DOHH2 (cell line): ENCODE data around the gene NCAN.
A peak's percentile ranks its signal among the peaks of the same experiment; 100 is the strongest.
"Not testable (repeated sequence)": the region's sequence is repeated elsewhere in the genome, so short reads cannot be mapped to it uniquely, and the experiment has no call there.

Experiments used
- H3F3A ChIP-seq: fragments of 200-600 bp; sonication (generic), shearing (Covaris generic); 2 replicates; pipeline ENCODE4 v1.6.0; 2016; ENCODE audit warnings: antibody characterized with exemption, mild to moderate bottlenecking; ENCODE audit not compliant: control insufficient read depth, insufficient read depth
- H3K27ac ChIP-seq: fragments of 200-600 bp; sonication (generic); 2 replicates; pipeline ENCODE4 v1.5.1; 2014; ENCODE audit warnings: low read depth, mild to moderate bottlenecking, low read length, moderate library complexity
- H3K27me3 ChIP-seq: fragments of 200-600 bp; sonication (generic); 2 replicates; pipeline ENCODE4 v1.6.1; 2014; ENCODE audit warnings: mild to moderate bottlenecking, low read length, mixed read lengths; ENCODE audit not compliant: control insufficient read depth
- H3K36me3 ChIP-seq: fragments of 200-600 bp; sonication (generic); 2 replicates; pipeline ENCODE4 v1.6.1; 2014; ENCODE audit warnings: mild to moderate bottlenecking, low read length, moderate library complexity, mixed read lengths; ENCODE audit not compliant: control insufficient read depth
- H3K4me1 ChIP-seq: fragments of 200-600 bp; sonication (generic); 2 replicates; pipeline ENCODE4 v1.6.1; 2014; ENCODE audit warnings: mild to moderate bottlenecking, low read length, mixed read lengths; ENCODE audit not compliant: control insufficient read depth
- H3K4me2 ChIP-seq: fragments of 200-600 bp; sonication (generic); 2 replicates; pipeline ENCODE4 v1.6.0; 2014; ENCODE audit warnings: mild to moderate bottlenecking, low read length, moderate library complexity
- H3K4me3 ChIP-seq: fragments of 200-600 bp; sonication (generic); 2 replicates; pipeline ENCODE4 v1.5.1; 2014; ENCODE audit warnings: mild to moderate bottlenecking, low read length, mixed read lengths
- H3K79me2 ChIP-seq: fragments of 200-600 bp; sonication (generic); 2 replicates; pipeline ENCODE4 v1.6.1; 2014; ENCODE audit warnings: mild to moderate bottlenecking, low read length, mixed read lengths; ENCODE audit not compliant: control insufficient read depth
- H3K9me2 ChIP-seq: fragments of 200-600 bp; sonication (generic); replicated peaks from 2 replicates; pipeline ENCODE4 v1.6.1; 2014; ENCODE audit warnings: mild to moderate bottlenecking, low read length, mixed read lengths; ENCODE audit not compliant: control insufficient read depth
- H3K9me3 ChIP-seq: fragments of 200-600 bp; sonication (generic); 2 replicates; pipeline ENCODE4 v1.6.1; 2014; ENCODE audit warnings: antibody characterized with exemption, low read length, mixed read lengths; ENCODE audit not compliant: control insufficient read depth, insufficient read depth
- H4K20me1 ChIP-seq: fragments of 200-600 bp; sonication (generic); 2 replicates; pipeline ENCODE4 v1.6.0; 2014; ENCODE audit warnings: low read depth, mild to moderate bottlenecking, antibody characterized with exemption, low read length, moderate library complexity; ENCODE audit not compliant: control insufficient read depth, insufficient read depth
- EZH2phosphoT487 ChIP-seq: fragments of 200-600 bp; sonication (generic); IDR thresholded peaks from 2 replicates; pipeline ENCODE4 v1.6.1; 2017; ENCODE audit warnings: borderline replicate concordance, mild to moderate bottlenecking, antibody characterized with exemption, low read length, moderate library complexity, mixed read lengths
- TF ChIP-seq, protein P1 (sequence below): fragments of 200-600 bp; sonication (generic); IDR thresholded peaks from one replicate; pipeline ENCODE4 v1.5.1; 2014; ENCODE audit warnings: antibody characterized with exemption, mild to moderate bottlenecking, low read depth, low read length; ENCODE audit not compliant: poor library complexity, severe bottlenecking

NCAN gene

DNA sequence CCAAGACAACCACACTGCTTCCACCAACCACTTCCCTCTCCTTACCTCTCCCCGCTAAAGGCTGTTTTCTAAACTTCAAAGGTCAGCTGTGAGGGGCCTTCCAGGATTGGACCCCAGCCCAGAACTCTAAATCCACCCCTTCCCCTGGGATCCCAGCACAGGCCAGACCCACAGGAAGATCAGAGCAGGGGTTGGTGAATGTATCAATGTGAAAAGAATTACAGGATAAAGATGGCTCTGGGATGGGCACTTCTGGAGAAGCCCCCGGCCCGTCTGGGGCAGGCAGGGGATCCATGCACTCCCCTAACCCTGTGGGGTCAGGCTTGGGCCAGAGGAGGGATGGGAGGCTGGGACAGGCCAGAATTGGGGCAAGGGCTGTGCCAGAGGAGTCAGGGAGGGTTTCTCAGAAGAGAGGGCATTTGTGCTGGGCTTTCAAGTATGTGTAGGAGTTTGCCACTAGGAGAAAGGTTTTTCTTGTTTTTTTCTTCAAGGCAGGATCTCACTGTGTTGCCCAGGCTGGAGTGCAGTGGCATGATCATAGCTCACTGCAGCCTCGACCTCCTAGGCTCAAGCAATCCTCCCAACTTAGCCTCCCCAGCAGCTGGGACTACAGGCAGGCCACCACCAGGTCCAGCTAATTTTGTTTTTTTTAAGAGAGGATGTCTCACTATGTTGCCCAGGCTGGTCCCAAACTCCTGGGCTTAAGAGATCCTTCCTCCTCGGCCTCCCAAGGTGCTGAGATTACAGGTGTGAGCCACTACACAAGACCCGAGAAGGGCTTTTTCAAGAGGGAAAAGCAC lies 40.7 kb upstream of the NCAN start:
- Histone ChIP-seq H3K4me3 (peak overlapping the region; percentile 96), H3K4me1 (peaks cover 61% of the 10 kb centered on the region), H3K9me3 (no peaks in the 10 kb centered on the region), H3K4me2 (peak overlapping the region; percentile 91), H4K20me1 (peaks cover 2% of the 10 kb centered on the region; the same call in 1 of the 2 replicates), H3F3A (peaks cover 17% of the 10 kb centered on the region), H3K27ac (peak overlapping the region; percentile 97), H3K36me3 (peaks cover 37% of the 10 kb centered on the region), H3K79me2 (peaks cover 58% of the 10 kb centered on the region), H3K9me2 (no peaks in the 10 kb centered on the region), H3K27me3 (no peaks in the 10 kb centered on the region)
- TF ChIP-seq, protein P1, sequence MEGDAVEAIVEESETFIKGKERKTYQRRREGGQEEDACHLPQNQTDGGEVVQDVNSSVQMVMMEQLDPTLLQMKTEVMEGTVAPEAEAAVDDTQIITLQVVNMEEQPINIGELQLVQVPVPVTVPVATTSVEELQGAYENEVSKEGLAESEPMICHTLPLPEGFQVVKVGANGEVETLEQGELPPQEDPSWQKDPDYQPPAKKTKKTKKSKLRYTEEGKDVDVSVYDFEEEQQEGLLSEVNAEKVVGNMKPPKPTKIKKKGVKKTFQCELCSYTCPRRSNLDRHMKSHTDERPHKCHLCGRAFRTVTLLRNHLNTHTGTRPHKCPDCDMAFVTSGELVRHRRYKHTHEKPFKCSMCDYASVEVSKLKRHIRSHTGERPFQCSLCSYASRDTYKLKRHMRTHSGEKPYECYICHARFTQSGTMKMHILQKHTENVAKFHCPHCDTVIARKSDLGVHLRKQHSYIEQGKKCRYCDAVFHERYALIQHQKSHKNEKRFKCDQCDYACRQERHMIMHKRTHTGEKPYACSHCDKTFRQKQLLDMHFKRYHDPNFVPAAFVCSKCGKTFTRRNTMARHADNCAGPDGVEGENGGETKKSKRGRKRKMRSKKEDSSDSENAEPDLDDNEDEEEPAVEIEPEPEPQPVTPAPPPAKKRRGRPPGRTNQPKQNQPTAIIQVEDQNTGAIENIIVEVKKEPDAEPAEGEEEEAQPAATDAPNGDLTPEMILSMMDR = no peak
- no peak for TF ChIP-seq EZH2phosphoT487

DNA sequence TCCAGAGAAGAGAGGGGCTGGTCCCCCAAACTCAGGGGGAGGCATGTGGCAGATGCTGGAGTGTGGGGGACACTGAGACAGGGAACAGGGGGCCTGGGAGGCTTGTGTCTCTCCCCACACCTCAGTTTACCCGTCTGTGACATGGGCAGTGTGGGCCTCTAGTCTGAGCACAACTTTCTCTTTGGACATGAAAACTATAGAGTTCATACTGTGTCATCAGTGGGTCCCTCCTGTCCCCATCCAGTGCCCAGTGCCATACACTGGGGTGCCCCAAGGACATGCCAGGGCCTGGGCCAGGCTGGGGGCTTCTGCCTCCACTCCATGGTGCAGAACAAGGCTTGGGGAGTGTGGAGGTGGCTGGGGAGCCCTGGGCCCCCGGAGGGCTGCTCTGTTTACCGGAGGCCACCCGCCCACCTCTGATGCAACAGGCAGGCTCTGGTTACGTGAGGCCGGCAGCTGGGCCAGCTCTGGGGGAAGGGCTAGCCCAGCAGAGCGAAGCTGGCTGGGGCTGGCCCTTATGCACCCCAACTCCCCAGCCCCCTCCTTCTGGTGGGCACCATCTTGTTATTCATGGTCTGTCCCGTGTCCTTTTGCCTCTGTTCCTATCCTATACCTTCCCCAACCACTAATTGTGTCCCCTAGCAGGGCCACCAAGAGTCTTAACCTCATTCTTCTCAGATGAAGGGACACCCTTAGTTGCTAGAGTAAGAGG lies 39.8 kb upstream of the NCAN start:
- Histone ChIP-seq H3K36me3 (peaks cover 28% of the 10 kb centered on the region), H3K9me2 (no peaks in the 10 kb centered on the region), H3K4me2 (peak overlapping the region; percentile 91), H4K20me1 (no peaks in the 10 kb centered on the region; the same call in 1 of the 2 replicates), H3K27ac (peak overlapping the region; percentile 97), H3F3A (peaks cover 9% of the 10 kb centered on the region), H3K9me3 (no peaks in the 10 kb centered on the region), H3K4me3 (peak overlapping the region; percentile 45), H3K79me2 (peaks cover 49% of the 10 kb centered on the region), H3K4me1 (peaks cover 54% of the 10 kb centered on the region), H3K27me3 (no peaks in the 10 kb centered on the region)
- TF ChIP-seq, protein P1 = no peak
- TF ChIP-seq EZH2phosphoT487 = no peak

DNA sequence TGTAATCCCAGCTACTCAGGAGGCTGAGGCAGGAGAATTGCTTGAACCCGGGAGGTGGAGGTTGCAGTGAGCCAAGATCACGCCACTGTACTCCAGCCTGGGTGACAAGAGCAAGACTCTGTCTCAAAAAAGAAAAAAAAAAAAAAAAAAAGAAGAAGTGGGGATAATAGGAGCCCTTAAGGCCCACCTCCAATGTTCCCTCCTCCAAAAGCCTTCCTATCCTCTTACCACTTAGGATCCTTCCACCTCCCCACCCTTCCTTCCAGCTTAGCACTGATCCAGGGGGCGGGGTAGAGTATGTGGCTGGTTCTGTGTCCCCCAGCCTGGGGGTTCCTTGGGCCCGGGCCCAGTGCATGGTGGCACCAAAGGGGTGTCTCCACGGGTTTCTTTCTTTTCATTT lies 38.5 kb upstream of the NCAN start:
- H4K20me1 ChIP-seq, H3K4me3 ChIP-seq, H3F3A ChIP-seq, H3K27me3 ChIP-seq, H3K9me3 ChIP-seq, H3K9me2 ChIP-seq: not testable (repeated sequence)
- Histone ChIP-seq H3K36me3 (peaks cover 18% of the 10 kb centered on the region), H3K27ac (0 out of 2 replicates have a peak overlapping the region, but pooled peaks have one; percentile 10), H3K79me2 (peaks cover 36% of the 10 kb centered on the region), H3K4me2 (0 out of 2 replicates have a peak overlapping the region, but pooled peaks have one; percentile 17), H3K4me1 (peaks cover 50% of the 10 kb centered on the region)

DNA sequence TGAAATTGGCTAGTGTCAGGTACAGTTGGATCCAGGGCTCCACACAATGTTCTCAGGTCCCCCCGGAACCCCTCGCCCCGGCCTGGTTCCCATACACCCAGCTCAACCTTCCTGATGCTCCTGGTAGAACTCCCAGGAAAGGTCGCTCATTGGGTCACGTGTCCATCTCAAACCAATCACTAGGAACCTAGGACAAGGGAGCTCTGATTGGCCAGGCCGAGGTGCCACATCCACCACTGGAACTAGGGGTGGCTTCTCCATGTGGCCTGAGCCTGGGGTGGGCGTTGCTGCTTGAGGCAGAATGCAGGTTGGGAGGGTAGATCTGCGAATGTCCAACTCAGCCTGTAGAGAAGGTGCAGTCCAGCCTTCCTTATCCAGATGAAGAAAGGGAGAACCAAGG lies 34.8 kb upstream of the NCAN start:
- no peaks in the 10 kb centered on the region for H3K9me2 ChIP-seq
- no peak for TF ChIP-seq EZH2phosphoT487
- TF ChIP-seq, protein P1 = no peak
- H3K27me3 ChIP-seq = no peaks in the 10 kb centered on the region
- no peak overlapping the region for H3K27ac ChIP-seq
- H4K20me1 ChIP-seq = no peaks in the 10 kb centered on the region
- H3K9me3 ChIP-seq = no peaks in the 10 kb centered on the region
- H3K79me2 ChIP-seq = no peaks in the 10 kb centered on the region
- H3K4me2 ChIP-seq = no peak overlapping the region
- peaks cover 7% of the 10 kb centered on the region; the same call in 1 of the 2 replicates for H3K36me3 ChIP-seq
- H3K4me1 ChIP-seq = peaks cover 32% of the 10 kb centered on the region
- H3F3A ChIP-seq = peaks cover 5% of the 10 kb centered on the region; the same call in 1 of the 2 replicates
- H3K4me3 ChIP-seq = no peak overlapping the region
